ENCODE data around the gene NFATC1.

NFATC1 gene

DNA sequence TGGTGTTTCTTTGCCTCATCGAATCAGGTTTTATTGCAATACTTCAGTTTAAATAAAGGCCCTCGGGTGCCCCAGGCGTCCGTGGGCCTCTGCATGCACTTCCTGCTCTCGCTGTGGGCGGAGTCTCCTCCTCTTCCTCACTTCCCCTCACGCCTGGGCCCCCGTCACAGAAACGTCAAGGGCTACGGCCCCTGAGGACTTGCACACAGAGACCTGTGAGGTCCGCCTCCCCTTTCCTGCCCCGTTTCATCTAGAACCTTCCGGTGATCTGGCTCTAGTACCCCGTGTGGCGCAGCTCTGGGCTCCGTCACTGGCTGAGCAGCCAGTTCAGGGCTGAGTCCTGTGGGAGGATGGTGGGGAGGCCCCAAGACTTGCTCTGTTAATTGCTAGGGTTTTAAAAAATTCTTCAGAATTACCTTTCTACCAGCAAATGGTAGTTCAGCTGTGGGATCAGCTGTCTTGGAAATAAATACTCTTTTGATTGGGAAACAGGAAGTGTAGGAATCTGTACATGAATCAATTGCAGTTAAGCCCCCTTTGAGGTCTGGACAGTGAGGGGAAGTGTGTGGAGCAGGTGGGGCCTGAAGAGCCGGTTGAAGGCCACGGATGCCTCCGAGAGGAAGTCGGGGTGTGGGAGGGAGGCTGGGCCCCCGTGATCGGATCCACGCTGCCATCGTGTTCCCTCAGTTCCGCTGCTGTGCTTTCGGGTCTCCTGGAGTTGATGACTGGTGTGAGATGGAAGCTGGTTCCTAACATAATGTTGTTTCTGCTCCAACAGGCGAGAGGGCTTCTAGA is 10.2 kb downstream of the NFATC1 start:
- peak; percentile 43 to 82 (median 70) for DNase-seq

DNA sequence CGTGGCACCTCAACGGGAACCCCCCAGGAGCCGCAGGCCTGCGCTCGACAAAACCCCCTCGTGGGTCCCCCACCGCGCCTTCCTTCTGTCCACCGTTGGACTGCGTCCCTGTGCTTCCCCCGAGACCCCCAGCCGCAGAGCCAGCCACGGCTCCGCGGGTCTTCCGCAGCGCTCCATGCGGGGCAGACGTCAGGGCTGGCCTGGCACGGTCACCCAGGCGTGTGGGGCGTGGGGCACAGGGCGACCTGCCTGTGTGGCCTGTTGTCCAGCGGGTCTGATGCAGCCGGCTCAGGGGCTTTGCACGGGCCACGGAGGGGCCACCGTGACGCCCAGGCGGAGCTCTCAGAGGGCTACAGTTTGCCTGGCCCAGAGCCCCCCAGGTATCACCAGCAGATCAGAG is 11.0 kb downstream of the NFATC1 start:
- no peak for DNase-seq

DNA sequence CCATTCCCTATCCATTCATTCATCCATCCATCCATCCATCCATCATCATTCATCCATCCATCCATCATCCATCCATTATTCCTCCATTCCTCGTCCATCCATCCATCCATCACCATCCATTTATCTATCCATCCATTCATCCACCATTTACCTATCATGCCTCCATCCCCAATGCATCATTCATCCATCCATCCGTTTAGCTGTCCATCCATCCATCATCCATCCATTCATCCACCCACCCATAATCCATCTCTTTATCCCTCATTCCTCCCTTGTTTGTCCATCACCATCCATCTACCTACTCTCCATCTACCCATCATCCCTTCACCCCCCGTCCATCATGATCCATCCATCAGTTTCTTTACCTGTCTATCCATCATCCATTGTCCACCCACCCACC is 13.6 kb downstream of the NFATC1 start:
- DNase-seq, result no peak

DNA sequence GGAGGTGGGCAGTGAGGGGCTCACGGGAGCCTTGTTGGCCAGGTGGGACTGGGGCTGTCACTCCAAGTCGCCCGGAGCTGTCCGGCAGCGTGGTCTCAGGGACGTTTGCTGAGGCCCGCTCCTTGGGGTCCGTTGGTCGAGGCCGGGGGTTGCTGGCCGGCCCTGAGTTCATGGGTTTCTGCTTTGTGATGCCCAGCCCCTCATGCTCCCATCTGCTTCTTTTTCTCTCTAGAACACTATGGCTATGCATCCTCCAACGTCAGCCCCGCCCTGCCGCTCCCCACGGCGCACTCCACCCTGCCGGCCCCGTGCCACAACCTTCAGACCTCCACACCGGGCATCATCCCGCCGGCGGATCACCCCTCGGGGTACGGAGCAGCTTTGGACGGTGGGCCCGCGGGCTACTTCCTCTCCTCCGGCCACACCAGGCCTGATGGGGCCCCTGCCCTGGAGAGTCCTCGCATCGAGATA is 14.5 kb downstream of the NFATC1 start:
- no peak for DNase-seq

DNA sequence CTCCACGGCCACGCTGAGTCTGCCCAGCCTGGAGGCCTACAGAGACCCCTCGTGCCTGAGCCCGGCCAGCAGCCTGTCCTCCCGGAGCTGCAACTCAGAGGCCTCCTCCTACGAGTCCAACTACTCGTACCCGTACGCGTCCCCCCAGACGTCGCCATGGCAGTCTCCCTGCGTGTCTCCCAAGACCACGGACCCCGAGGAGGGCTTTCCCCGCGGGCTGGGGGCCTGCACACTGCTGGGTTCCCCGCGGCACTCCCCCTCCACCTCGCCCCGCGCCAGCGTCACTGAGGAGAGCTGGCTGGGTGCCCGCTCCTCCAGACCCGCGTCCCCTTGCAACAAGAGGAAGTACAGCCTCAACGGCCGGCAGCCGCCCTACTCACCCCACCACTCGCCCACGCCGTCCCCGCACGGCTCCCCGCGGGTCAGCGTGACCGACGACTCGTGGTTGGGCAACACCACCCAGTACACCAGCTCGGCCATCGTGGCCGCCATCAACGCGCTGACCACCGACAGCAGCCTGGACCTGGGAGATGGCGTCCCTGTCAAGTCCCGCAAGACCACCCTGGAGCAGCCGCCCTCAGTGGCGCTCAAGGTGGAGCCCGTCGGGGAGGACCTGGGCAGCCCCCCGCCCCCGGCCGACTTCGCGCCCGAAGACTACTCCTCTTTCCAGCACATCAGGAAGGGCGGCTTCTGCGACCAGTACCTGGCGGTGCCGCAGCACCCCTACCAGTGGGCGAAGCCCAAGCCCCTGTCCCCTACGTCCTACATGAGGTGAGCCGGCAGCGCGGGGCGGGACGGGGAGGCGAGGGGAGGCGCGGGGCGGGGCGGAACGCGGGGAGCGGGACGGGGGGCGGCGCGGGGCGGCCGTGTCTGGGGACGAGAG is 15.2 kb downstream of the NFATC1 start:
- no peak for DNase-seq

DNA sequence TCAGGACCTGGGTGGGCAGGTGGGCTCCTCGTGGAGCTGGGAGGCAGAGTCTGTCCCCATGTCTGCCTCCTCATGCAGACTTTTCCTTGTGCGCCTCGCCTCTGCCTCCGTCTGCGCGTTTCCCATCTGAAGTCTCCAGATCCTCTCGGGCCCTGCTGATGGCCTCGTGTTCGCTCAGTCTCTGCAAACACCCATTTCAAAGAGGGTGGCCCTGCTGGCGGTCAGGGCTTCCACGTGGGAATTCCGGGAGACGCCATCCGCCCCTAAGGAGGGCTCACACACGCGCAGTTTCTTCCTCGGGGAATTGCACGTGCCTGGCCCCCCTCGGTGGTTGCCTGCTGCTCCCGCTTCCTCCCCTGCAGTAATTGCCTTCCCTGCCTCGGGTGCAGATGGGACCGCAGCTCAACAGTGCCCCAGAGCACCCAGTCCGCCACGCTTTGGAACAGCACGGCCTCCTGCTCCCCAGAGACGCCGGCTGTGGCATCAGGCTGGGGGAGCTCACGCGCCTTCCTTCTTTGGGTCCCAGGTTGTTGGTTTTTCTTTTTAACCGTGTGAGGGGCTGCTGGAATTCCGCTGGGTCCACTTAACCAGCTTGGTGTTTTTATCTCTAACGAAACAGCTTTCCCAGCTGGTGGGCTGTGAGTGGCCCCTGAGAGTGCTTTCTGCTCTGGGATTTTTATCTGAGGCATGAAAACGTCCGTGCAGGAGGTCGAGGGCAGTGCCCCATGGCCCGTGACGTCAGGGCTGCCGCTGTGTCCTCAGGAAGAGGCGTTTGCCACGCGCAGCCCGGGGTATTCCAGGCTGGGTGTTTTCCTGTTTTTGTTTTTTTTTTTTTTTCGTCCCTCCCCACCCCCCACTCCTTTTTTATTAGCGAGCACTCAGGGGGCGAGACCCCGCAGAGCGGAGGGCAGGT is 16.1 kb downstream of the NFATC1 start:
- no peak for DNase-seq

DNA sequence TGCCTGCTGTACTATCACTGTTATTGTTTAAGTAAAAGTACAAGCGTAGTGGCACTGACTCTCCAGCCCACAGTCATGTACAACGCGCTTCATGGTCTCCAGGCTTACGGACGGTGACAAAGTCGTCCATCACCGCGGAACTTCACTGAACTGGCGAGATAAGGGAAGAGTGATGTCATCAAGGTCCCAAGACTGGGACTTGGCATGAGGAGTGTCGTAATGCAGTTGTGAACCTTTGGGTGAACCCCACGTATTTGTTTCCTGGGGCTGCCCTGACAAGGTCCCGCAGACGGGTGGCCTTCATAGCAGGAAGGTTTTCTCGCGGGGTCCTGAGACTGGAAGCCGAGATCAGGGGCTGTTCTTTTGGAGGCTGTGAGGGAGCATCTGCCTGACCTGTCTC is 17.3 kb downstream of the NFATC1 start:
- DNase-seq, result no peak

DNA sequence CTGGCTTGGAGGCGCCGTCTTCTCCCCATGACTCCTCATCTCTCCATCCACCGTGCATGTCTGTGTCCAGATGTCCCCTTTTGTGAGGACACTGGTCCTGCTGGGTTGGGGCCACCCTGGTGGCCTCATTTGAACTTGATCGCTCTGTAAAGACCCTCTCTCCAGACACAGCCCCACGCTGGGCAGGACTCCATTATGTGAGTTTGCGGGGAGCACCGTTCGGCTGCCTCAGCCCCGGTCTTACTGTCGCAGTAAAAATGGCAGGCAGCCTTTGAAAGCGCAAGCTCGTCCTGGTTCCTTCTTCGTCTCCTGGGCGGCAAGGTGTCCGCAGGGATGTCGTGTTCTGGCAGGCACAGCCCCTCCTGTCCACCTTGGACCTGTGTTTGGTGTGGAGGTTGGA is 17.7 kb downstream of the NFATC1 start:
- DNase-seq, result no peak

DNA sequence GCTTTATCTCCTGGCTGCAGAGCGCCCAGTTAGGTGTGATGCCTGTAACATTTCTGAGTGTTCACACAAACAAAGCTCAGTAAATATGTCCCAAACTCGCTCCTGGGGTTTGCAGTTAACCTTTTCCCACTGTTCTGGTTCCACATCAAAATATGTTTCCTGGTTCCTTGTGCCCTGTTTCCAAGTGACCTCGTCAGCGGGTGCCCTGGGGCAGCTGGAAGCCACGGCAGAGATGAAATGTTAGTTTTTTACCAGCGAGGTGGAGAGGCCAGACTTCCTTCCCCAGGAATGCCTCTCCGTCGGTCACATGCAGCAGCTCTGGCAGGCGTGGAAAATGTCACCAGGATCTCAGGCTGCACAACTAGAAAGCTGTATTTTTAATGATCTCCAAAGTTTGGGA is 18.2 kb downstream of the NFATC1 start:
- DNase-seq, result no peak

DNA sequence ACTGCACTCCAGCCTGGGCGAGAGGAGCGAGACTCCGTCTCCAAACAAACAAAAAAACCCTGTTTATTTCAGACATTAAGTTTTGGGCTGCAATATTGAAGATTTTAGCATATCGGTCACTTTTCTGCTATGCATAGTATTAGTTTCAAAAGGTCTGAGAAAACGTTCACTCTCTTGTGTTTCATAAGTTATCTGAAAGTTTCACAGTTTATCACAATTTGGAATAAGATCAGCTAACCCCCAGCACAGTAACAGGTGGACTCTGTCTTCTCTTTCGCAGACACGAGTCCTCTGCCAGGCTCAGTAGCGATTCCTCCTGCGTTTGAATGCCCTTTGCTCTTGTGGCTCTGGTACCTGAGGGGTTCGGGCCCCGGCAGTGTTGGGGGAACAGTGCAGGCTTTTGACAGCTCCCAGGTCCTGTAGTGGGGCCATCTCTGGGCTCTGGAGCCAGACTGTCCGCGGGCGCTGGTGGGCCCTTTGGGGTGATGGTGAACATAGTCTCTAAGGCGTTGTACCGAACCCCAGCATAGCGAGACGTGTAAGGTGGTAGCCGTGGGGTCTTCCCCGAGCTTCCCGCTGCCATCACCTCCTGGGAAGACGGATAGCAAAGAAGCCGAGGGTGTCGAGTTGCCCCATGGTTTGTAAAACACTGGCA is 20.4 kb downstream of the NFATC1 start:
- no peak for DNase-seq

DNA sequence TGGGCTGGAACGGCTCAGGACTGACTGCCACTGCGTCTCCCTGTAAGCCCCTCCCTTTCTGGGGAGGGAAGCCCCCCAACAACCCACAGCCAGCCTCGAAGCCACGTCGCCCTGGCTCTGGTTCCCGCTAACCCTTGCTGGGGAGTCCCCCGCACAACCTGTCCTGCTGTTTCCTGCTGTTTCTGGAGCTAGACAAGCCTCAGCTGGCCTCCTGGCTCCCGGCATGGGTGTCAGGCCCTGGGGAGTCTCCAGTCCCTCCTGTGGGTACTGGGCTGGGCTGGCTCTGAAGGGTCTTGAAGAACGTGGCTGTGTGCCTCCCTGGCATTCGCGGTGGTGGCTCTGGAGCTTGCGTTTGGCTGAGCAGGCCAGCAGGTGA is 20.9 kb downstream of the NFATC1 start:
- no peak for DNase-seq

DNA sequence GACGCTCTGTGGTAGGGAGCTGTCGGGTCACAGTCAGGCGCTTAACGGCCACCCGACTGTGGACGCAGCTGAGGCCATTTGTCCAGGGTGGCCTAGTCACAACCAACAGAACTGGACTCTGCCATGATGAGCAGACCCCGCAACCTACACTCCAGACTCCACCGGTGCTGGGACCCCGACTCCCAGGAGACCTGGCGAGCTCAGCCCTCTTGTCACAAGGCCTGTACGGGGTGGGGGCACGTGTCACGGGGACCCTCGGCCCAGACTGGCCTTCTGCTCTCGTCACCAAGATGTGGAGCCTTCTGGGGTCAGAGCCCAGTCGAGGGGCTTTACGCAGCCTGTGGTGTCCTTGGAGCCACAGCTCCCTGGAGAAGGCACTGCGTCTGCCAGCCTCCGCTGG is 22.5 kb downstream of the NFATC1 start:
- DNase-seq, result no peak

DNA sequence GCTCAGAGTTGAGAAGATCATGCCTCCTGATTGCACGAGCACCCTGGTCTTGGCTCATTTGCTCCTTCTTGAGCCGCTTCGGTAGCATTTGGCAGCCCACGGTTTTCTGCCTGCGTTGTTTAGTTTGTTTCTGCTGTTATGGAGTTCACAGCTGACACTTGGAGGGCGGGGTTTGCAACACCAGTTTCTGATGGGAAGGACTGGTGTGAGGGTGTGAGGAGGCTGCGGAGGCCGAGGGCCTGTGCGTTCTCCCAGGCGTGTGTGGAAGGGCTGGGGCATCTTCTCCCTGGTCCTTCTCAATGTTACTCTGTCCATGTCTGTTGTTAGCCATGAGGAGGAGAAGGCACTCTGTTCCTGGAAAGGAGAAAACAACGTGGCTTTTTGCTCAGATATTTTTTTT is 22.9 kb downstream of the NFATC1 start:
- no peak for DNase-seq

DNA sequence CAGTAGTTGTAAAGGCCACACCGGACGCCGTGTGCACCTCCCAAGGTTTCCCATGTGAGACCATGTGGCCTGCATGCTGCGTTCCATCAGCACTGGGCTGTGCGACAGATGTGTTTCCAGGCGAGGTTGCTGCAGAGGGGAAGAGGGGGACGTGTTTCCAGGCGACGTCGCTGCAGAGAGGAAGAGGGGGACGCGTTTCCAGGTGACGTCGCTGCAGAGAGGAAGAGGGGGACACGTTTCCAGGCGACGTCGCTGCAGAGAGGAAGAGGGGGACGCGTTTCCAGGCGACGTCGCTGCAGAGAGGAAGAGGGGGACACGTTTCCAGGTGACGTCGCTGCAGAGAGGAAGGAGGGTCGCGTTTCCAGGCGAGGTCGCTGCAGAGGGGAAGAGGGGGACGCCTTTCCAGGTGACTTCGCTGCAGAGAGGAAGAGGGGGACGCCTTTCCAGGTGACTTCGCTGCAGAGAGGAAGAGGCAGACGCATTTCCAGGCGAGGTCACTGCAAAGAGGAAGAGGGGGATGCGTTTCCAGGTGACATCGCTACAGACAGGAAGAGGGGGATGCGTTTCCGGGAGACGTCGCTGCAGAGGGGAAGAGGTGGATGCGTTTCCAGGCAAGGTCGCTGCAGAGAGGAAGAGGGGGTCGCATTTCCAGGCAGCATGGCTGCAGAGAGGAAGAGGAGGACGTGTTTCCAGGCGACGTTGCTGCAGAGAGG is 24.5 kb downstream of the NFATC1 start:
- no peak for DNase-seq

DNA sequence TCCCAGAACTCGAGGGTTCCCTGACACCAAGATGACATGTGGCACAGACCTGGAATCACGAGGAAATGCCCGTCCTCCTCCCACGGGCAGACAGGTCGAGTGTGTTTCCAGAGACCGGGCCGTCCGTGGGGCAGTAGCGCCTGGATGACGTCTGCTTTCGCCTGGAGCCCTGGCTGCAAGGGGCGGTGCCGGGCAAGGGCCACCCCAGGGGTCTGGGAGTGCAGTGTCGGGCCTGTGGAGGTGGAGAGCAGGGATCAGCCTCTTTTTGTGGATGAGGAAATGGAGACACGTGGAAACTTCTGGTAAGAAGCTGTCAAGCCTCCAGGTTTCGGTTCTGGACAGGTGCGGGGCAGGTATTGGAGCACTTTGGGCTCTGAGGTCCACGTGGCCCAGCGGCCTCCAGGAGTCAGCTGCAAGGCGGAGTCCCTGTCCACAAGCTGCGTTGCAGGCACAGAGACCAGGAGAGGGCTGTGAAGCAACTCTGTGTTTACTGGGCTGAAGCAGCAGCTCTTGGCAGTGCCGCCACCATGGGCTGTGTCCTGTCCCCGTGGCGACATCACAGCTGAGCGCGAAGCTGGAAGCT is 25.6 kb downstream of the NFATC1 start:
- DNase-seq, result no peak

DNA sequence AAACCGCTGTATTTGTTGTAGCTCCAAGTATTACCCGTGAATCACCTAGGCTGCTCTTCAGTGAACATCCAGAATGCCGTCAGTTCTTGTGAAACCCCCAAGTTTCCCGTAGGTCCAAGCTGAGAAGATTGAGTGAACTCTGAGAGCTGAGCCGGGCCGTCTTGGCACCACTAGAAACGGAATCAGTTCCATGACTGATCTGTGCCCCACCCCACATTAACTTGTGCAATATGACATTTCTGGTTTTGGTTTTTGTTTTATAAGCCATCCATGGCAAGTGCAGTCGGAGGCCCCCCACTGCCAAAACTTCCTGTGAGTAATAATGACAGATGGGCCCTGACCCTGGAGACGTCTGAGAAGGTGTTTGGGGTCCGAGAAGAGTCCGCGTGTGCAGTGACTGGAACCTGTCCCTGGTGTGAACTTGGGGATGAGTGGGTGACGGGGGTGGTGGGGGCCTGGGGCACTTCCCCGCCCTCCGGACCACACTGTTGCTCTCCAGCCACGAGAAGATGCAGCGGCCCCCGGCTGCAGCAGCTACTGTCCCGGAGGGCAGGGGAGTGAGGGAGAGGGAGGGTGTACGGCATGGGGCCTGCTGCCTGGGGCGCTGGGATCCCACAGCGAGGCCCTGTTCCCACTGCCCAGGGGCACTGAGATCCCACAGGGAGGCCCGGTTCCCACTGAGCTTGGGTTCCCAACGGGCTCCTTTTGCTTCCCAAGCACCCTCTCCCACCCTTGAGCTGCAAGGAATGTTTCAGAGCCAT is 26.5 kb downstream of the NFATC1 start:
- DNase-seq, result no peak

DNA sequence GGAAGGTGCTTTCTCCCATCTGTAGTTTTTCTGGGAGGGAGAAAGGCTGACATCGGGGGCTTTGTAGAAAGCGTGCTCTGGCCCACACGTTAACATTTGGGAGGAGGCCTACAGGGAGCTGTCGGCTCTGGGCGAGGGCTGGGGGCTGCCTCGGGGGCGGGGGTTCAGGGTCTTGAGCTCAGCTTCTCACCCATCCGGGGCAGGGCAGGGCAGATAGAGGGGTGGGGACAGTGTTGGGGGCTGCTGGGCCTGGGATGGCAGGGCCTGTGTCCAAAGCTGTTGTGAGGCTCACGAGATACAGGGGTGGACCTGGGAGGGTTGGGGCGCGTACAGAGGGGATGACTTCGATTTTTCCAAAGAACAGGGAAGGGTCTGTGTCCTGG is 27.0 kb downstream of the NFATC1 start:
- DNase-seq, result no peak

DNA sequence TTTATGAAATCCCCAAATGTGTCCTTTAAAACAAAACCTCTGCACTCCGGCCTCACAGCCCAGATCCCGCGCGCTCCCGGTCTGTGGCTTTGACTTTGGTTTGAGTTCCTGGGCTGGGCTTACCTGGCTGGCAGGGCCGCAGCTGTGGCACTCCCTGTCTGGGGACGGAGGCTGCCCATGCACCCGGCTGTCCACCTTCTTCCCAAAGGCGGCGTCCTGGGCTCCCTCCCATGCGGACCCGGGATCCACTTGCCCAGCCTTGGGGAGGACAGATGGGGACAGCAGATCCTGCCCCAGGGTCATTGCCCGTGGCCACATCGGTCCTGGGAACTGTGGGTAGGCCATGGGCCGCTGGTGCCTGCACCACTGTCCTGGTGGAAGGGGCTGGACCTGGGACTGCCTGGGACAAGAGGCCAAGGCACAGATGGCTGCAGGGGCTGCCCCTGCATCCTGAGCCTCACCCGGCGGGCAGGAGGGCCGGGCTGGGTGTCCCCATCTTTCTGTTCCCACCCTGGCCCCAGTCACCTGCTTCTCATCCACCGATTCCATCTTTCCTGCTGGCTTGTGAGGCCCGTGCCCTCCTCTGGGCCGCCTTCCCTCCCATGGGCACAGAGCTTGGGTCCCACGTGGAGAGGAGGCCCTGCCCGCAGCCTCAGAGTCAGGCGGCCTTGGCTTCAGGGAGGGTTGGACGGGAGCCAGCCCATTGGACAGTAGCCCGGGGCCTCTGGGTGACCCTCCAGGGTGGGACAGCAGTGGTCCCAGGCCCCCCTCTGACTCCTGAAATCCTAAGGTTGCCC is 27.7 kb downstream of the NFATC1 start:
- DNase-seq, result no peak

DNA sequence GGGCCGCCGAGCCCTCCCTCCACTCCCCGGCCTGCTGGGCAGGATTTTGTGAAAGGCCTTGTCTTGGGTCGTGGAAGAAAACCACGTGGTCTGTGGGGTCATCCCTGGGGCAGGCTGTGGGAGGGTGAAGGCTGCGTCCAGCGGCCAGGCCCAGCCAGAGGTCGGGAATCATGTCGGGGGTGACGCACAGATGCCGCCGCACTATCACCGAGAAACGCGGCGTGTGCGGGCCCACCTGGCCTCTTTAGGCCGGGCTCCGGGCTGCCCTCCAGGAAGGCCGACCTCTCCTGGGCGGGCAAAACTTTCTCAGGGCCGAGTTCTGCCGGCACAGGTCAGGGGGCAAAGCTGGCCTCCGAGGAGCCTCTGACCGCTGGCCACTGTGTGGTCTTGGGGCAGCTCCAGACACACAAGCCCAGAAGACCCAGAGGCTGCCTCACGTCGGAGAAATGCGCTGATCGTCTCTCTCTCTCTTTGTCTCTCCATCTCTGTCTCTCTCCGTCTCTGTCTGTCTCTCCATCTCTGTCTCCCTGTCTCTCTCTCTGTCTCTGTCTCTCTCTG is 28.4 kb downstream of the NFATC1 start:
- no peak for DNase-seq

Data from activated CD4-positive, CD25-positive, alpha-beta regulatory T cell (primary cell).